Muscle of leg (tissue), 11 donors: Measurements from ENCODE around the gene SLC25A25. TPM values are rescaled to one million over a fixed set of nuclear protein-coding genes. Genes with fewer than 3 reads are reported as not detected.

Experiments used
- DNase-seq: peaks from one replicate; pipeline ENCODE4 v3.0.0; 2013
- H3K27ac ChIP-seq: one replicate; pipeline ENCODE4 v1.5.1; 2013; ENCODE audit warnings: mild to moderate bottlenecking, low read length, control low read depth
- H3K27me3 ChIP-seq: one replicate; pipeline ENCODE4 v1.6.1; 2013; ENCODE audit warnings: low read length; ENCODE audit not compliant: control insufficient read depth, insufficient read depth
- H3K36me3 ChIP-seq: one replicate; pipeline ENCODE4 v1.6.1; 2013; ENCODE audit warnings: low read length; ENCODE audit not compliant: control insufficient read depth, insufficient read depth
- H3K4me1 ChIP-seq: one replicate; pipeline ENCODE4 v1.6.1; 2013; ENCODE audit warnings: low read length; ENCODE audit not compliant: control insufficient read depth, insufficient read depth
- H3K4me3 ChIP-seq: one replicate; pipeline ENCODE4 v1.5.1; 2013; ENCODE audit warnings: low read length, control low read depth
- H3K9me3 ChIP-seq: replicated peaks from 2 replicates; pipeline ENCODE4 v1.6.1; 2013; ENCODE audit warnings: low read depth, low read length; ENCODE audit not compliant: control insufficient read depth
- WGBS: methylation state at CpG from one replicate; pipeline ENCODE4 v1.1.5; 2013; ENCODE audit warnings: missing lambda C conversion rate; ENCODE audit not compliant: insufficient coverage; 5-methylcytosine and 5-hydroxymethylcytosine counted together
- polyA plus RNA-seq, 8 donors: library from polyadenylated mRNA; unstranded; fragments of 120-200 nt; gene quantifications; one replicate each; pipeline versions ENCODE4 v1.2.1 to v1.2.3, GENCODE V29; 2013; ENCODE audit warnings: inconsistent platforms in 1 of 8, low replicate concordance in 1 of 8; ENCODE audit not compliant: insufficient read length in 8 of 8, insufficient read depth in 1 of 8
- total RNA-seq: library from RNA; stranded (reverse); fragments of 120-200 nt; gene quantifications from one replicate; pipeline ENCODE4 v1.2.4, GENCODE V29; 2013

Gene SLC25A25
- total and polyA plus RNA-seq, 9 donors = 12.9 to 15.3 (median 14.4) TPM

DNA sequence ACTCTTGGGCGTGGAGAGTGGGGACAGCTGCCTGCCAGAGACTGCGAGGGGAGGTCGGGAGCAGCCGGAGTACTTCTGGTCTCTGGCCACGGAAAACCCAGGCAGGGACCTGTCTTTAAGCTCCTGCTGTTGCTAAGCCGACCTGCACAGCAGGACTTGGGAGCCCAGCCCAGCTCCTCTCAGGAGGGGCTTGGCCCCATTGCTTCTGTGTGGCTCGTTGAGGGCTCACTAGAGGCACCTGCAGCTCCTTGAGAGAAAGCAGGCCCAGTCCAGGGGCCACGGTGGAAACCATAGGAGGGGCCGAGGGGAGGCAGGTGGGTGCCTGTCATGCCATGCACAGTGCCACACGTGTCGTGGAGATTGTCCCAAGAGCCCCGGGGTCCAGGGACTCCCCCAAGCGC is 77.9 kb downstream of the SLC25A25 start:
- Histone ChIP-seq H3K27me3 (no peaks in the 10 kb centered on the region), H3K4me3 (no peak overlapping the region)

DNA sequence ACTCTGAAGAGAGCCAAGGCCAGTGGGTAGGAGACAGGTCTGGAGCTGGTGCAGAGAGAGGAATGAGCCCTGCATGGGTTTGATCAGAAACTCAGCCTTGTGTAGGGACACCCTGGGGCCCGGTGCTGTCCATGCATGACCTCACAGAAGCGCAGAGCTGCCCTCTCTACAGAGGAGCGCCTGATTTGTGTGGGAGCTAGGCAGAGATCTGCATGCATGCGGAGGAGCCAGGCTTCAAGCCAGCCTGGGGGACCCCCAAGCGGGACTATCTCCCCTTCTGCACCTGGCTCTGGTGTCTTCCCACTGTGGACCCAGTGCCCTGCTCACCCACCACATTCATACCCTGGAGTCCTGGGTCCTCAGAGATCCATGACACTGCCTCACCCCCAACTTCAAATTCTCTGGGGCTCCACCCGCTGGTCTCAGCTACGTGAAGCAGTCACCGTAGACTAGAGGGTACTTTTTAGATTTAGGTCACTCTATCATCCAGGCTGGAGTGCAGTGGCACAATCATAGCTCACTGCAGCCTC is 78.6 kb downstream of the SLC25A25 start:
- Histone ChIP-seq H3K4me1 (peaks cover 38% of the 10 kb centered on the region), H3K27me3 (peaks cover 3% of the 10 kb centered on the region), H3K4me3 (no peak overlapping the region), H3K36me3 (no peaks in the 10 kb centered on the region), H3K9me3 (no peaks in the 10 kb centered on the region), H3K27ac (no peak overlapping the region)
- no peak for DNase-seq
- 90% methylated on average over 7 of the region's 8 CpGs for WGBS

More for the DNA sequence above, 77.9 kb downstream of the SLC25A25 start:
- Histone ChIP-seq H3K4me1 (peaks cover 37% of the 10 kb centered on the region), H3K9me3 (no peaks in the 10 kb centered on the region), H3K36me3 (no peaks in the 10 kb centered on the region), H3K27ac (no peak overlapping the region)
- DNase-seq = no peak
- 59% methylated on average over 13 of the region's 13 CpGs for WGBS

DNA sequence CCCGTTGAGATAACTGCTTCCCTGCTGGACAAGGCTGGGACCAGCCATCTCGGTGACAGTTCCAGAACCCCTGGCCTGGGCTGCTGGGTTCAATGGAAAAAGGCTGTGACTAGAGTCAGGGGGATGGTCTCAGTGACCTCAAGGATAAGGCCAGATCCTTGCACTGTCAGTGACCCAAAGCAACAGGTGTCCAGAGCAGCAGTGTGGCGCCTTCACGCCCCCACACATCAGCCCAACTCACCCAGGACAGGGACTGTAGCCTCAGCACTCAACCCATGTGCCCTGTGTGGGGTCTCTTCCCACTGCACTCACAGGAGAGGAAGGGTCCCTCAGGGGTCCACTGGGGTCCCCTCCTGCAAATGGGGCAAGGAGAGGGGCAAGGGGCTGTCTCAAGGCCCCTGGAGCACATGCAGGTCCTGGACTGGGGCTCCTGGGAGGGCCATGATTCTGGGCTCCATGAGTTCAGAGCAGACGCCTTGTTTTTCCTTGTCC is 80.5 kb downstream of the SLC25A25 start:
- no peaks in the 10 kb centered on the region for H3K9me3 ChIP-seq
- H3K27me3 ChIP-seq = peaks cover 5% of the 10 kb centered on the region
- 86% methylated on average over 3 of the region's 5 CpGs for WGBS
- no peak overlapping the region for H3K4me3 ChIP-seq
- no peak overlapping the region for H3K27ac ChIP-seq
- no peak for DNase-seq
- H3K36me3 ChIP-seq = no peaks in the 10 kb centered on the region
- peaks cover 30% of the 10 kb centered on the region for H3K4me1 ChIP-seq

DNA sequence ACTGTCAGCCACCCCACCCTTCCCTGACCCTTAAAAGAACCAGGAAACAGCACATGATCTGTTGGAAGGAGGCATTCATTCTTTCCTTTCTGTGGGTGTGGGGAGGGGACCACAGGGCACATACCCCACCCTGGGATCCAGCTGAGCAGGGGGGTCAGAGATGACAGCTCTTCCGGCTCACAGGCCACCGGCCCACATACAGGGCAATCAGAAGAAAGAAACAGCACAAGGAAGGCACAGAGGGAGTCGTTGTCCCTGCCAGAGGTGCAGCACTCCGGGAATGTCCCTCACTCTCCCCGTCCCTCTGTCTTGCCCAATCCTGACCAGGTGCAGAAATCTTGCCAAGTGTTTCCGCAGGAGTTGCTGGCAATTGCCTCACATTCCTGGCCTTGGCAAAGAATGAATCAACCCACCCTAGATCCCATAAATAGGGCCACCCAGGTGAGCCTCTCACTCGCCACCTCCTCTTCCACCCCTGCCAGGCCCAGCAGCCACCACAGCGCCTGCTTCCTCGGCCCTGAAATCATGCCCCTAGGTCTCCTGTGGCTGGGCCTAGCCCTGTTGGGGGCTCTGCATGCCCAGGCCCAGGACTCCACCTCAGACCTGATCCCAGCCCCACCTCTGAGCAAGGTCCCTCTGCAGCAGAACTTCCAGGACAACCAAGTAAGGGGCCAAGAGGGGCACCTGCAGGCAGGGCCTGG is 81.1 kb downstream of the SLC25A25 start, which contains the start of gene LCN2:
TSS of gene LCN2 (plus strand) at position 453 of the 701 bp plus-strand sequence. CDS start at position 526, 73 bp downstream.
- peaks cover 5% of the 10 kb centered on the region for H3K27me3 ChIP-seq
- DNase-seq = peak; percentile 70
- no peaks in the 10 kb centered on the region for H3K9me3 ChIP-seq
- H3K27ac ChIP-seq = no peak within 1 kb of the TSS
- 67% methylated on average over 9 of the region's 9 CpGs for WGBS
- peaks cover 28% of the 10 kb centered on the region for H3K4me1 ChIP-seq
- no peak within 1 kb of the TSS for H3K4me3 ChIP-seq
- no peaks in the 10 kb centered on the region for H3K36me3 ChIP-seq

DNA sequence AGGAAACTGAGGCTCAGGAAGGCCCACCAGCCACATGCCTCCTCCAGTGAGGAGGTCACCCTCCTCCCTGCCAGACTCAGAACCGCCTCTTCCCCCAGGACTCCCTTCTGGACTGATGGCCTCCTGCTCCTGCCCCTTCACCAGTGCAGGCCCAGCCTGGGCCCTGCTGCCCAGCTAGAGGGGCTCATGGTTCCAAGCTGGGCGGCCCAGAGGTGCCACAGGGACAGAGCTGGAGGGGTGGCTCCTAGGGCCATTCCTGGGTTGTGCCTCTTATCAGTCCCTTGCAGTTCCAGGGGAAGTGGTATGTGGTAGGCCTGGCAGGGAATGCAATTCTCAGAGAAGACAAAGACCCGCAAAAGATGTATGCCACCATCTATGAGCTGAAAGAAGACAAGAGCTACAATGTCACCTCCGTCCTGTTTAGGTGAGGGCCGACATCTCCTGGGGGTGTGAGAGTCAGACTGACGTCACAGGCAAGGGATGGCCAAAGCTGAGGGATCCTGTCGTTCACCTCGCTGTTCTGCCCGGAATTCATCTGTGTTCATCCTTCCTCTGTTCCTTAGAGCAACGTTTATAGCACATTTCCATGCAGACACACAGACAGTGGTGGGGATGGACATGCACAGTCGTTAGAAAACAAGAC is 82.0 kb downstream of the SLC25A25 start:
- DNase-seq = no peak
- Histone ChIP-seq H3K4me1 (peaks cover 28% of the 10 kb centered on the region), H3K4me3 (no peak overlapping the region), H3K27me3 (peaks cover 5% of the 10 kb centered on the region), H3K9me3 (no peaks in the 10 kb centered on the region), H3K27ac (no peak overlapping the region), H3K36me3 (no peaks in the 10 kb centered on the region)
- 65% methylated on average over 10 of the region's 11 CpGs for WGBS

DNA sequence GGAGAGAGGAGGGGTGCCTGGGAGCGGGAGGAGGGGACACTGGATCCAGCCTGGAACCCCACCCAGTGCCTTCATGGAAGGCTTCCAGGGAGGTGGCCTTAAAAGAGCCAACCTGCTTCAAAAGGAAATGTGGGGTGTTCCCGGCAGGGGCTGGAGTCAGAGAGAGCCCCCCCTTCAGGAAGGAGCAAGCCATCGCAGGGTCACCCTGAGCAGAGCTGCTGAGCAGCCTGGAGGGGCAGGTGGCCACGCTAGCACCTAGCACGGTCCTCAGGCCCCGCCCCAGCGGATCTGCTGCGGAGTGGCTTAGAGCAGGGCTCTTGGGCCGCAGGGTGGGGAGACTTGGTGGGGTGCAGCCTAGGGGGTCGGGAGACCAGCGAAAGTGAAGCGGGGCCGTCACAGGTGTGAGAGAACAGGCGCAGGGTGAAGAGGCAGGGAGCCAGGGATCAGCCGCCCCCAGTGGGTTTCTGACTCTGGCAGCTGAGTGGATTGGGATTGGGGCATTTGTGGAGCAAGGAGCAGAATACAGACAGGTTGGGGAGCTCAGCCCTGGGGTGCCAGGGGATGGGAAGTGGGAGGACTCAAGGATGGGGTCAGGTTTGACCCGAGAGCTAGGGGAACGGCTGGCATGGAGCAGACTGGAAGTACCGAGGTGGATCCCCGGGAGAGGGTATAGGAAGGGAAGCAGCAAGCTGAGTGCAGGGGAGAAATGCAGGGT is 82.7 kb downstream of the SLC25A25 start:
- peaks cover 5% of the 10 kb centered on the region for H3K27me3 ChIP-seq
- H3K4me3 ChIP-seq = no peak overlapping the region
- peaks cover 27% of the 10 kb centered on the region for H3K4me1 ChIP-seq
- H3K27ac ChIP-seq = no peak overlapping the region
- H3K36me3 ChIP-seq = no peaks in the 10 kb centered on the region
- no peak for DNase-seq
- H3K9me3 ChIP-seq = no peaks in the 10 kb centered on the region
- 50% methylated on average over 18 of the region's 19 CpGs for WGBS

DNA sequence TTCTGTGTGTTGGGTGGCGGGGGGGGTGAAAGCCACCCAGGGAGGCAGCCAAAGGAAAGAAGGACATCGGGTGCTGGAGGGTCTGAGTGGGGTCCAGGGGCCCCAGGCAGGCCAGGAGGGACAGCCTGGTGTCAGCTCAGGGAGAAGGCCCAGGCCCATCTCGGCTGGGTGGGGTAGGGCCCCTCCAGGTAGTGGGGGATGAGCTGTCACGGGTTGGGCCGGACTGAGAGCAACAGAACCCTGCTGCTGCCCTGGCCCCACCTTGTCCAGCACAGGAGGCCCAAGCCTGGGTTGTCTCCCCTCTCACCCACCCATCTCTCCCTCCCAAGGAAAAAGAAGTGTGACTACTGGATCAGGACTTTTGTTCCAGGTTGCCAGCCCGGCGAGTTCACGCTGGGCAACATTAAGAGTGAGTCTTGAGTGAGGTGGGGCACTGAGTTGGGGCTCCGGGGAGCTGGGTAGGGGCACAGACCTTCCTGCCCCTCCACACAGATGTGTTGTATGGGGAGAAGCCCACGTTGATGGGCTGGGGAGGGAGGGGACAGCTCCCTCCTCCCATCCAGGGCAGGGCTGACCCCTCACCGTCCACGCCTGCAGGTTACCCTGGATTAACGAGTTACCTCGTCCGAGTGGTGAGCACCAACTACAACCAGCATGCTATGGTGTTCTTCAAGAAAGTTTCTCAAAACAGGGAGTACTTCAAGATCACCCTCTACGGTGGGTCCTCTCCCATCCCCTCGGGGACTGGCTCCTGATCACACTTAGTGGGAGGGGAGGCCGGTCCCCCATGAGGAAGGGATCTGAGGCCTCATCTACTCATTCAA is 83.5 kb downstream of the SLC25A25 start:
- no peak for DNase-seq
- H3K27ac ChIP-seq = no peak overlapping the region
- H3K27me3 ChIP-seq = peaks cover 5% of the 10 kb centered on the region
- no peaks in the 10 kb centered on the region for H3K36me3 ChIP-seq
- H3K4me1 ChIP-seq = peaks cover 23% of the 10 kb centered on the region
- H3K9me3 ChIP-seq = no peaks in the 10 kb centered on the region
- no peak overlapping the region for H3K4me3 ChIP-seq
- WGBS = 97% methylated on average over 5 of the region's 18 CpGs

DNA sequence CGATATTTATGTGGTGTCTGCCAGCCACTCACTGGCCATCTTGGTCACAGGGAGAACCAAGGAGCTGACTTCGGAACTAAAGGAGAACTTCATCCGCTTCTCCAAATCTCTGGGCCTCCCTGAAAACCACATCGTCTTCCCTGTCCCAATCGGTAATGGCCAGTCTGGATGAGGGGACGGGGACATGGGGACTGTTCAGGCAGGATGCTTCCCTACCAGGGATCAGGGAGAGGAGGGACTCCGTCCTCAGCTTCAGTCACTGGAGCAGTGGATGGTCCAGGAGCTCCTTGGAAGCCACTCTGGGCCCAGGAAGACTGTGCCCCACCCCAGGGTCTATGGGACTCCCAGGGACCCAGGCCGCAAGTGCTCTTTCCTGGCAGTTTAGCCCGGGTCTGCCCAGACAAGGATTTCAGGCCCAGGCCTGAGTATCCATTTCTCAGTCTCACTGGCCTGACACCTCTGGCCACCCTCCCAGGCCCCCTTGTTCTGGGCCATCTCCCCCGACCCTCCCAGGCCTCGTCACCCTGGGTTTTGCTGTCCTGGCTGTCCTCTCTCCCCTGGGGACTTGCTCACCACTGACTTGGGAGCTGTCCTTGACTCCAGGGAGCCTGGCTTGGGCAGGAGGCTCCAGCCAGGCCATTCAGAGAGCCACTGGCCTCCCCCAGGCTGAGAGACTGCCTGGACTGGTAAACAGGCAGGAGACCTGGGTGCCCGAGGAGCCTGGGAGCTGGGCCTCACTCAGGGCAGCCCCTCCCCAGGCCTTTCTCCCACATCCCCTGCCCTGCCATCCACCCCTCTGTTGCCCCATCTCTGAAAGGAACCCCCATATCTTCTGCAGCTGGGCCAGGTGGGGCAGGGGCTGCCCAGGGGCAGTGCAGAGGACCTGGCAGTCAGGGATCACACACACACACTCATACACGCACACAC is 84.4 kb downstream of the SLC25A25 start:
- 87% methylated on average over 12 of the region's 13 CpGs for WGBS
- H3K27ac ChIP-seq = no peak overlapping the region
- H3K4me3 ChIP-seq = no peak overlapping the region
- peaks cover 23% of the 10 kb centered on the region for H3K4me1 ChIP-seq
- peaks cover 5% of the 10 kb centered on the region for H3K27me3 ChIP-seq
- H3K36me3 ChIP-seq = no peaks in the 10 kb centered on the region
- H3K9me3 ChIP-seq = no peaks in the 10 kb centered on the region
- no peak for DNase-seq
